GM13976 (cell line): ENCODE data around the gene SREBF2.

Experiments
- DNase-seq: peaks from one replicate; pipeline ENCODE4 v3.0.0; 2012; ENCODE audit warnings: low spot score
- CTCF ChIP-seq: IDR thresholded peaks from 2 replicates; pipeline ENCODE4 v1.5.1; 2012; ENCODE audit warnings: borderline replicate concordance, mild to moderate bottlenecking; ENCODE audit not compliant: insufficient read depth; ENCODE audit errors: extremely low read depth, missing control alignments, control extremely low read depth
- in situ Hi-C: fragments of 300-500 bp; cut with MboI; formaldehyde crosslinking; loops from one replicate; pipeline ENCODE4 v1.12.0; 2022; ENCODE audit warnings: low sequenced_read_pairs, mixed read lengths, inconsistent platforms; ENCODE audit not compliant: unreplicated experiment

SREBF2 gene

GRCh38 chr22:41925783-41926460 lies 93.0 kb downstream of the SREBF2 start:
- in situ Hi-C loops = no loop called here
- DNase-seq = peak; percentile 67

GRCh38 chr22:41927813-41928212 lies 94.9 kb downstream of the SREBF2 start:
- in situ Hi-C loops = no loop called here
- no peak for DNase-seq
- no peak for TF ChIP-seq CTCF

More at GRCh38 chr22:41925783-41926460, 93.0 kb downstream of the SREBF2 start:
- TF ChIP-seq CTCF = peak; percentile 95

GRCh38 chr22:41928593-41929417 lies 95.9 kb downstream of the SREBF2 start:
- TF ChIP-seq CTCF = no peak
- no peak for DNase-seq
- in situ Hi-C loops = no loop called here

DNA sequence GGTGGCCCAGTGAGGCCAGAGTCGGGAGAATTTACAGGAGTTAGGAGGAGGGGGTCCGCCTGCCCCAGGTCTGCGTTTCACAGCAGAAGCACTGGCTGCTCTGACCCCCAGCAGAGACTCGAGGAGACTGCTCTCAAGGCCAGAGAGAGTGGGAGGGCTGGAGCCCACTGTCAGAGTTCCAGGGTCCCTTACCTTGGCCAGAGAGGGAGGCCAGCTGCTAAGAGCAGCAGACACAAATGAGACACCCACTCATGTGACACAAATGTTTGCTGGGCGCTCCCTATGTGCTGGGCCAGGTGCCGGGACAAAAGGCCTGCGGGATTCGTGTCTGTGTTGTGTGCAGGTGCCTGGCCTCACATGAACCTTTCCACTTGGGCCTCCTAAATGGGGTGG lies 96.5 kb downstream of the SREBF2 start:
- in situ Hi-C loops = no loop called here
- no peak for DNase-seq
- TF ChIP-seq CTCF = no peak

DNA sequence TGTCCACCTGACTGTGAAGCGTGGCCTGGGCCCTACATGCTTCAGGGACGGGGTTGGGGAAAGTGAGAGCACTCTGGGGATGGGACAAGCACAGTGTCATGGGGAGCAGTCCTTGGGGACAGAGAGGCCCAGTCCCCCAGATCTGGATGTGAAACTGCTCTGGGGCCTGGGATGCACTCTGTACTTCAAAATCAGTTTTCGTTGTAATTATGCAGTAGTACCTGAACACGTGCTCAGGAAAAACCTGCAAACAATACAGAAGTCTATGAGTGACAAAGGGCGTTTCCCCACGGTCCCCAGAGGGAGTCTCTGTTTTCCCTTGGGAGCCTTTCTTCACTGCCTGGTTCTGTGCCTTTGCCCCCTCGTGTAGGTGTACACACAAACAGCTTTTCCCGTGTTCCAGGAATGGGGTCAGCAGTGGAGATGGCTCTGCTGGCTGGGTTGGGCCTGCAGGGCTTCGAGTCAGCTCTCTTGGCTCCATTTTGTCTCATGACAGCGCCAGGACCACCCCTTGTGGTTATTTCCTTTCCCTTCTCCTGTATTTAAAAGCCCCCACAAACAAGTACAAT lies 98.9 kb downstream of the SREBF2 start:
- no peak for TF ChIP-seq CTCF
- DNase-seq = no peak
- in situ Hi-C loops = no loop called here

DNA sequence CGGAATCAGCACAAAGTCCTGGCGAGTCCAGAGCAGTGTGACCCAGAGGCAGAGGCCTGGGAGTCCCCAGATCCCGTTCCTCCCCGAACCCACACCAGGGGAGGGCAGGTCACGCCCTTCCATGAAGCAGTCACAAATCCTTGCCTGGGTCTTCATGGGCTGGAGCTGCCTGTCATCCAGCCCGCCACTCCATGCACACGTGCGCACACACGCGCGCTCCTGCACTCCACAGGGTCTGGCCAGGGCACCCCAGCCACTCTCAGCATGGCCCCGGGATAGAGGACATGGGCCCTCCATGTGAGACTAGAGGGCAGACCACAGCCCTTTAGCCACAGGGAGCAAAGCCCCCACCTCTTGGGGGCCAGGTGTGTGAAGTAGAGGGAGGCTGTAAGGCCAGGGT lies 99.4 kb downstream of the SREBF2 start:
- no peak for TF ChIP-seq CTCF
- no peak for DNase-seq
- in situ Hi-C loops = no loop called here
